ENCODE measurements around the gene CREM. TPM values are rescaled to one million over a fixed set of nuclear protein-coding genes. Genes with fewer than 3 reads are reported as not detected.

Gene CREM
- total and polyA plus RNA-seq, 2 of the 8 experiments (the other 6 are each of a cell fraction or from before 2014, with no cell fraction given), result 18.7 to 21.9 TPM

GRCh38 chr10:35251373-35252100, 124.9 kb downstream of the CREM start (continued):
- no peak for TF ChIP-seq RFX5 (IDR thresholded peaks at IDR 0.05; ENCODE audit: borderline replicate concordance, low read depth, low read length)
- no peak for TF ChIP-seq POU5F1 (IDR thresholded peaks at IDR 0.05; ENCODE audit: low read depth, low read length)
